HCT116 (cell line): ENCODE data around the gene PNPO. TPM values are rescaled to one million over a fixed set of nuclear protein-coding genes. Genes with fewer than 3 reads are reported as not detected.

Experiments
- ATAC-seq: fragments of 200-7000 bp; cut with Tn5 transposase; 2 replicates; pipeline ENCODE4 v1.9.1; 2020; ENCODE audit warnings: mild to moderate bottlenecking, moderate library complexity
- BruUV-seq: library from RNA; stranded (reverse); fragments of 400-500 nt; replicated peaks from 2 replicates; lab custom pipeline; 2021; lab: Mats Ljungman, UMichigan
- CTCF ChIA-PET: fragments of 300-600 bp; sonication (Branson Sonifier 250); formaldehyde crosslinking; loops from one replicate; lab custom pipeline; 2021; ENCODE audit warnings: antibody characterized with exemption; lab: Charles Lee
- POLR2A ChIA-PET: fragments of 300-600, 350-600 bp; sonication (Branson Sonifier 250); formaldehyde crosslinking; loops from one replicate; lab custom pipeline; 2021; ENCODE audit warnings: antibody characterized with exemption; lab: Charles Lee
- RAD21 ChIA-PET, 2 experiments: fragments of 300-600 bp; sonication (Branson Sonifier 250); formaldehyde crosslinking; loops; one replicate each; lab custom pipeline; 2023; ENCODE audit warnings: low total read pairs in 2 of 2; ENCODE audit not compliant: uncharacterized antibody in 2 of 2, unreplicated experiment in 2 of 2, low non-redundant PET in 1 of 2; lab: Charles Lee
- DNase-seq: peaks from one replicate; pipeline ENCODE4 v3.0.0-alpha.2; 2010; ENCODE audit warnings: low read depth, low spot score
- H2AFZ ChIP-seq: fragments of 200-600 bp; shearing (Covaris generic), sonication (generic); 2 replicates; pipeline ENCODE4 v1.6.1; 2017; ENCODE audit warnings: low read depth, mixed run types, mixed read lengths, antibody characterized with exemption, low read length; ENCODE audit not compliant: poor library complexity, severe bottlenecking
- H3K27ac ChIP-seq: 2 replicates; pipeline ENCODE4 v1.5.1; 2012; ENCODE audit warnings: low read depth, low read length
- H3K27me3 ChIP-seq: fragments of 200-600 bp; sonication (generic); 2 replicates; pipeline ENCODE4 v1.6.1; 2016; ENCODE audit warnings: mixed run types, low read length, mixed read lengths; ENCODE audit not compliant: insufficient read depth
- H3K36me3 ChIP-seq, 2 experiments: fragments of 200-500 bp in 1 of 2; fragments of 200-600 bp in 1 of 2; sonication (Bioruptor generic) in 1 of 2; sonication (generic) in 1 of 2; 2 replicates each; pipeline versions ENCODE4 v1.5.1 to v1.6.1; 2014 to 2016; ENCODE audit warnings: low read length in 2 of 2, inconsistent platforms in 1 of 2, mixed read lengths in 1 of 2, mixed run types in 1 of 2; ENCODE audit not compliant: insufficient read depth in 2 of 2, control insufficient read depth in 1 of 2
- H3K4me1 ChIP-seq, 2 experiments: fragments of 200-600 bp in 1 of 2; sonication (generic) in 1 of 2; 2 replicates each; pipeline versions ENCODE4 v1.5.1 to v1.6.1; 2012 to 2017; ENCODE audit warnings: low read length in 2 of 2, inconsistent platforms in 1 of 2, mild to moderate bottlenecking in 1 of 2, mixed read lengths in 1 of 2, mixed run types in 1 of 2, moderate library complexity in 1 of 2; ENCODE audit not compliant: insufficient read depth in 2 of 2, control insufficient read depth in 1 of 2
- H3K4me2 ChIP-seq: fragments of 200-600 bp; sonication (generic); 2 replicates; pipeline ENCODE4 v1.6.1; 2017; ENCODE audit warnings: mixed run types, low read length, mixed read lengths
- H3K4me3 ChIP-seq, 2 experiments: fragments of 200-600 bp in 1 of 2; sonication (generic) in 1 of 2; replicated peaks in 1 of 2; 2 replicates each; pipeline ENCODE4 v1.5.1; 2011 to 2016; ENCODE audit warnings: low read length in 2 of 2, control low read depth in 1 of 2, low read depth in 1 of 2, mild to moderate bottlenecking in 1 of 2, mixed read lengths in 1 of 2, mixed run types in 1 of 2
- H3K79me2 ChIP-seq: fragments of 200-600 bp; sonication (generic); 2 replicates; pipeline ENCODE4 v1.6.1; 2017; ENCODE audit warnings: mild to moderate bottlenecking, mixed run types, low read length, moderate library complexity, mixed read lengths; ENCODE audit not compliant: insufficient read depth
- H3K9ac ChIP-seq: fragments of 200-600 bp; sonication (generic); 2 replicates; pipeline ENCODE4 v1.6.1; 2016; ENCODE audit warnings: low read length, mixed read lengths
- H3K9me2 ChIP-seq: fragments of 200-600 bp; sonication (generic), shearing (Covaris generic); 2 replicates; pipeline ENCODE4 v1.6.1; 2017; ENCODE audit warnings: mixed run types, mild to moderate bottlenecking, moderate library complexity; ENCODE audit not compliant: insufficient read depth
- H3K9me3 ChIP-seq, 2 experiments: fragments of 200-500 bp in 1 of 2; fragments of 200-600 bp in 1 of 2; sonication (Bioruptor generic) in 1 of 2; sonication (generic) in 1 of 2; 2 replicates each; pipeline ENCODE4 v1.6.1; 2014 to 2017; ENCODE audit warnings: low read length in 2 of 2, mixed read lengths in 2 of 2, inconsistent platforms in 1 of 2, low read depth in 1 of 2, mild to moderate bottlenecking in 1 of 2, mixed run types in 1 of 2, moderate library complexity in 1 of 2; ENCODE audit not compliant: control insufficient read depth in 1 of 2, insufficient read depth in 1 of 2
- H4K20me1 ChIP-seq: fragments of 200-600 bp; sonication (generic), shearing (Covaris generic); 2 replicates; pipeline ENCODE4 v1.6.1; 2017; ENCODE audit warnings: mixed run types, mild to moderate bottlenecking, moderate library complexity; ENCODE audit not compliant: insufficient read depth
- CEBPB ChIP-seq: IDR thresholded peaks from 2 replicates; pipeline ENCODE4 v1.6.1; 2012; ENCODE audit warnings: low read depth
- EGR1 ChIP-seq: IDR thresholded peaks from 2 replicates; pipeline ENCODE4 v1.6.1; 2012; ENCODE audit warnings: low read depth
- ELF1 ChIP-seq: IDR thresholded peaks from 2 replicates; pipeline ENCODE4 v1.6.1; 2012; ENCODE audit warnings: low read depth, borderline replicate concordance
- EZH2phosphoT487 ChIP-seq: fragments of 200-600 bp; IDR thresholded peaks from 2 replicates; pipeline ENCODE4 v1.6.1; 2018; ENCODE audit warnings: antibody characterized with exemption, borderline replicate concordance
- JUND ChIP-seq: IDR thresholded peaks from 2 replicates; pipeline ENCODE4 v1.6.1; 2012
- POLR2A ChIP-seq: IDR thresholded peaks from 2 replicates; pipeline ENCODE4 v1.7.0; 2011; ENCODE audit warnings: borderline replicate concordance; ENCODE audit not compliant: insufficient read depth, insufficient read length; ENCODE audit errors: extremely low read depth
- SIN3A ChIP-seq: IDR thresholded peaks from 2 replicates; pipeline ENCODE4 v1.6.1; 2012; ENCODE audit warnings: low read depth
- SP1 ChIP-seq: IDR thresholded peaks from 2 replicates; pipeline ENCODE4 v1.6.1; 2012; ENCODE audit warnings: low read depth
- YY1 ChIP-seq: IDR thresholded peaks from 2 replicates; pipeline ENCODE4 v1.6.1; 2011; ENCODE audit warnings: low read length, low read depth, moderate library complexity, mild to moderate bottlenecking; ENCODE audit not compliant: insufficient replicate concordance; ENCODE audit errors: extremely low read depth
- ZFX ChIP-seq: fragments of 450-650 bp; IDR thresholded peaks from 2 replicates; pipeline ENCODE4 v1.6.1; 2017
- ZNF274 ChIP-seq: fragments of 200-500 bp; sonication (Bioruptor generic); IDR thresholded peaks from 2 replicates; pipeline ENCODE4 v1.6.1; 2014; ENCODE audit warnings: mild to moderate bottlenecking, low read depth, low read length, inconsistent platforms
- intact Hi-C: fragments of 100-400 bp; cut with micrococcal nuclease; formaldehyde crosslinking; loops from 2 replicates; pipeline ENCODE4 v1.10.0; 2022
- total RNA-seq: library from RNA; stranded (reverse); gene quantifications from one replicate; pipeline ENCODE4 v1.2.1, GENCODE V29; 2021; ENCODE audit not compliant: unreplicated experiment
- TF ChIP-seq, protein P1 (sequence below): IDR thresholded peaks from 2 replicates; pipeline ENCODE4 v1.6.1; 2012
- TF ChIP-seq, protein P2 (sequence below): IDR thresholded peaks from 2 replicates; pipeline ENCODE4 v1.6.1; 2012
- TF ChIP-seq, protein P3 (sequence below), 3 experiments: fragments of 200-600 bp in 1 of 3; sonication (generic) in 1 of 3; IDR thresholded peaks in 2 of 3; conservative IDR thresholded peaks in 1 of 3; 2 replicates each; pipeline ENCODE4 v1.5.1; 2012 to 2017; ENCODE audit warnings: low read depth in 2 of 3, low read length in 2 of 3, antibody characterized with exemption in 1 of 3, borderline replicate concordance in 1 of 3, control low read depth in 1 of 3, mild to moderate bottlenecking in 1 of 3, mixed read lengths in 1 of 3, mixed run types in 1 of 3, moderate library complexity in 1 of 3; ENCODE audit not compliant: insufficient read depth in 1 of 3

PNPO gene
- total RNA-seq, 1 experiment from 2014 or later, result 74.9 TPM

DNA sequence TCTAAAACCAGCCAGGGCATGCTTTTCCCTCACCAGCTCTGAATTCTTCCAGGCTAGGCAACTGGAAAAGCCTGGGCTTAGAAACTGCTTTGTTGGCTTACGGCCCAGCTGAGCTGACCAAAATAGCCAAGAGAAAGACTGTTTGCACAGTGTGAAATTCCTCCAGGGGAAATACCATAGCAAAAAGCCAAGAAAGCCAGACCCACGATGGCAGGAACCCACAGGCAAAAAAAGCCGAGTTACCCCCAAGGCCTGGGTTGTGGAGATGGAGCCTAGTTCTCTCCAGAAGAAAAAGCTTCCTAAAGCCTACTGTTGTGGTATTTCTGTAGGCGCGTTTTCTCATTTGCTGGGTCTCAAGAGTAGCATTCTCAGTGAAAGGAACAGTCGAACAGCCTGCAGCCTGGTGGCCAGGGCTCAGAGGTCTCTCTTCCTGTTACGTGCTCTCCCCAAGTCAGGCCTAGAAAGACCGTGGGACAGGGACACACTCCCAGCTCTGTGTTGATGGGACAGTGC is 36.1 kb upstream of the PNPO start:
- Histone ChIP-seq H3K9me3 (no peaks in the 10 kb centered on the region), H3K79me2 (no peaks in the 10 kb centered on the region), H3K4me1 (no peaks in the 10 kb centered on the region), H2AFZ (no peak overlapping the region), H3K4me3 (no peak overlapping the region), H4K20me1 (no peaks in the 10 kb centered on the region), H3K9ac (no peak overlapping the region), H3K4me2 (no peak overlapping the region), H3K36me3 (no peaks in the 10 kb centered on the region), H3K27me3 (no peaks in the 10 kb centered on the region), H3K9me2 (no peaks in the 10 kb centered on the region), H3K27ac (no peak overlapping the region)
- intact Hi-C loops, result no loop called here
- BruUV-seq, result no TSS peak
- no peak for ATAC-seq
- no peak for DNase-seq
- TF ChIP-seq, protein P1, sequence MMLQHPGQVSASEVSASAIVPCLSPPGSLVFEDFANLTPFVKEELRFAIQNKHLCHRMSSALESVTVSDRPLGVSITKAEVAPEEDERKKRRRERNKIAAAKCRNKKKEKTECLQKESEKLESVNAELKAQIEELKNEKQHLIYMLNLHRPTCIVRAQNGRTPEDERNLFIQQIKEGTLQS, result no peak
- TF ChIP-seq ELF1 (no peak), EGR1 (no peak), CEBPB (no peak), ZFX (no peak), JUND (no peak), ZNF274 (no peak), YY1 (no peak), EZH2phosphoT487 (no peak), POLR2A (no peak), SP1 (no peak), SIN3A (no peak)
- TF ChIP-seq, protein P2, sequence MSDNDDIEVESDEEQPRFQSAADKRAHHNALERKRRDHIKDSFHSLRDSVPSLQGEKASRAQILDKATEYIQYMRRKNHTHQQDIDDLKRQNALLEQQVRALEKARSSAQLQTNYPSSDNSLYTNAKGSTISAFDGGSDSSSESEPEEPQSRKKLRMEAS, result no peak
- TF ChIP-seq, protein P3, sequence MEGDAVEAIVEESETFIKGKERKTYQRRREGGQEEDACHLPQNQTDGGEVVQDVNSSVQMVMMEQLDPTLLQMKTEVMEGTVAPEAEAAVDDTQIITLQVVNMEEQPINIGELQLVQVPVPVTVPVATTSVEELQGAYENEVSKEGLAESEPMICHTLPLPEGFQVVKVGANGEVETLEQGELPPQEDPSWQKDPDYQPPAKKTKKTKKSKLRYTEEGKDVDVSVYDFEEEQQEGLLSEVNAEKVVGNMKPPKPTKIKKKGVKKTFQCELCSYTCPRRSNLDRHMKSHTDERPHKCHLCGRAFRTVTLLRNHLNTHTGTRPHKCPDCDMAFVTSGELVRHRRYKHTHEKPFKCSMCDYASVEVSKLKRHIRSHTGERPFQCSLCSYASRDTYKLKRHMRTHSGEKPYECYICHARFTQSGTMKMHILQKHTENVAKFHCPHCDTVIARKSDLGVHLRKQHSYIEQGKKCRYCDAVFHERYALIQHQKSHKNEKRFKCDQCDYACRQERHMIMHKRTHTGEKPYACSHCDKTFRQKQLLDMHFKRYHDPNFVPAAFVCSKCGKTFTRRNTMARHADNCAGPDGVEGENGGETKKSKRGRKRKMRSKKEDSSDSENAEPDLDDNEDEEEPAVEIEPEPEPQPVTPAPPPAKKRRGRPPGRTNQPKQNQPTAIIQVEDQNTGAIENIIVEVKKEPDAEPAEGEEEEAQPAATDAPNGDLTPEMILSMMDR (IDR thresholded peaks at IDR 0.05 in 2 of 3, conservative IDR thresholded peaks at IDR 0.05 in 1 of 3; ENCODE audit: borderline replicate concordance in 1 of 3, insufficient read depth in 1 of 3, low read depth in 2 of 3, low read length in 2 of 3), result no peak
- ChIA-PET CTCF (interaction anchor here (0.5 kb wide), 1 partner anchor 16 kb away, joined by 3 read pairs; no protein-coding TSS in a partner anchor), RAD21 (no interaction called here), POLR2A (interaction anchor here (2.9 kb wide), 1 partner anchor 10 kb away, joined by 13 read pairs; the partner anchor contains the start of gene SP2)
